Spinal cord (tissue), 10 donors: ENCODE data around the gene RECK. TPM values are rescaled to one million over a fixed set of nuclear protein-coding genes. Genes with fewer than 3 reads are reported as not detected.

ENCODE experiments used
- DNase-seq, 6 donors: peaks; one replicate each; pipeline versions ENCODE4 v3.0.0 to v3.0.0-alpha.2; 2013 to 2015; ENCODE audit warnings: low spot score in 6 of 6, low read depth in 4 of 6
- H3K27ac ChIP-seq: one replicate; pipeline ENCODE4 v1.5.1; 2013; ENCODE audit warnings: low read depth, low read length, control low read depth
- H3K27me3 ChIP-seq: one replicate; pipeline ENCODE4 v1.6.1; 2013; ENCODE audit warnings: low read length; ENCODE audit not compliant: control insufficient read depth, insufficient read depth
- H3K36me3 ChIP-seq: one replicate; pipeline ENCODE4 v1.6.1; 2013; ENCODE audit warnings: low read length; ENCODE audit not compliant: control insufficient read depth, insufficient read depth
- H3K4me1 ChIP-seq: one replicate; pipeline ENCODE4 v1.6.1; 2013; ENCODE audit warnings: low read length; ENCODE audit not compliant: control insufficient read depth, insufficient read depth
- H3K4me3 ChIP-seq: one replicate; pipeline ENCODE4 v1.5.1; 2013; ENCODE audit warnings: low read depth, low read length, control low read depth
- H3K9me3 ChIP-seq: one replicate; pipeline ENCODE4 v1.6.1; 2013; ENCODE audit warnings: low read length; ENCODE audit not compliant: control insufficient read depth, insufficient read depth
- WGBS: methylation state at CpG from one replicate; pipeline ENCODE4 v1.1.5; 2013; ENCODE audit warnings: missing lambda C conversion rate; ENCODE audit not compliant: insufficient coverage; 5-methylcytosine and 5-hydroxymethylcytosine counted together
- polyA plus RNA-seq, 2 donors: library from polyadenylated mRNA; unstranded; fragments of 120-200 nt; gene quantifications; one replicate each; pipeline ENCODE4 v1.2.1, GENCODE V29; 2013; ENCODE audit not compliant: insufficient read length in 2 of 2
- small RNA-seq: library from RNA; depleted of rRNA; stranded (forward); fragments of <200 nt; gene quantifications from one replicate; pipeline ENCODE3, GENCODE V24; 2014; ENCODE audit warnings: low replicate concordance
- total RNA-seq, 2 donors: library from RNA; depleted of rRNA in 1 of 2; stranded (reverse); fragments of 120-200 nt in 1 of 2; fragments of >200 nt in 1 of 2; gene quantifications; one replicate each; pipeline versions ENCODE4 v1.2.3 to v1.2.4, GENCODE V29; 2013 to 2014
- donor health status: healthy.

RECK gene
- total and polyA plus RNA-seq, 4 donors, result 10.9 to 19.4 (median 17.3) TPM

DNA sequence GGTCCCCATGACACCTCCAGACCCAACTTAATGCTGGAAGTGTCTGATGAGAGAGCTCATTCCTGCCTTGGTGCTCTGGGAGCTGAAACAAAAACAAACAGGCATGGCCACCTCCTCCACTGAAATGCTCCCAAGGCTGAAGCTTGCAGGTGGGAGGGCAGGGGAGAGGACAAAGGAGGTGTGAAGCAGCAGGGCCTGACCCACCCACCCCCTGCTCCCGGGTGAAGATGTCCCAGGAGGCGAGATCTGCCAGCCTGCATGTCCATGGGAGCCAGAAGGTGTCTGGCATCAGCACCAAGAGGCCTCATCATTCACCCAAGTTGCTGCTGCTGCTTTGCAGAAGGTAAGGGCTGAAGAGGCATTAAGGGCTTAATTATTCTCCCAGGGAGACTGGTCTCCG is 128.3 kb downstream of the RECK start:
- Histone ChIP-seq H3K4me1 (peaks cover 45% of the 10 kb centered on the region), H3K27me3 (no peaks in the 10 kb centered on the region), H3K4me3 (no peak overlapping the region), H3K9me3 (no peaks in the 10 kb centered on the region), H3K36me3 (no peaks in the 10 kb centered on the region), H3K27ac (peak overlapping the region; percentile 90)
- no peak for DNase-seq
- WGBS, result 43% methylated on average over 2 of the region's 3 CpGs

DNA sequence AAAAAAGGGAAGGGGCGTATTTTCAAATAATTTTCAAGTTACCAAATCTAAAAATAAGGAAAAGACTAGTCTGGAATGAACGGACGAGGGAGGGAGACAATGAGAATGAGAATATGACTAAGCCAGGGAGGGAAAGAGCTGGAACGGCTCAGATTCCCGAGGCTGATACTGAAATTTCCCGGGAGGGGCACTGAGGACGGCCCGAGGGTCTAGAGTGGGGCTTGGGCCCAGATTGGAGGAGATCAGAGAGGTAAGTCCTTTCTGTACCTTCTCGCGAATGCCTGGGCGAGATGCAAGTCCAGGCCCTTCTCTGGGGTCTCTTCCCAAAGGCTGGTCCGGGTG is 129.1 kb downstream of the RECK start:
- Histone ChIP-seq H3K36me3 (no peaks in the 10 kb centered on the region), H3K9me3 (no peaks in the 10 kb centered on the region), H3K4me3 (no peak overlapping the region), H3K27ac (no peak overlapping the region), H3K27me3 (no peaks in the 10 kb centered on the region), H3K4me1 (peaks cover 45% of the 10 kb centered on the region)
- WGBS, result 47% methylated on average over 8 of the region's 12 CpGs
- peak in 1 of 6 donors; percentile 22 for DNase-seq

DNA sequence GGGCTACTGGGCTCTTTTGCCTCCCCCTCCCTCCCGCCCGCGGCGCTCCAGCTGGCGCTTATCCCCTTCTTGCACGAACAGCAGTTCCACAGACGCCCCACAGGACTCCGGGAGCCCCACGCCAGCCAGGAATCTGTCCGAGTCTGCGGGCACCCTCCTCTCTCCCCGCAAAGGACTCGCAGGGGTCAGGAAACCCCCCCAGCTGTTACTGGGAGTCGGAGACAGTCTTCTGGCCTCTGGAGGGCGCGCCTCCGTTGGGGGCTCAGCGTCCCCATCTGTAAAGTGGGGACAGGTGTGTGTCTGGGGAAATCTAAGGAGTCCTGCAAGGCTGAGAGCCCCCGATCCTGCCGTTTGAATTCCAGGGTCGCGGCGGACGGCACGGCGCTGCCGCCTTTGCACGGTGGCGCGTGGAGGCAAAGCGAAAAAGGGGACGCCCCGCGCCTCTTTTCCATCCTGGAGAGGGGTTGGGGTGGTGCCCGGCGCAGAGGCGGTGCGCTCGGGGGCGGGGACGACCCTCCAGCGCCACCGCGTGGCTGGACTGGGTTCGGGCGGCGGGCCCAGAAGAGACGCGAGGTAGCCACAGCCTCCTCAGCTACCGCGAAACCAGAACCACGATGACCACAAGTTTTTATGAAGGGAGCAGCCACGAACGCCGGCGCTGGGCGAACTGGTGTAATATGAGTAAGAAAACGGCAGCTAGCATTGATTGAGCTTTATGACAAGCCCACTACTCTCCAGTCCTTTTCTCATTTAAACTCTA is 129.6 kb downstream of the RECK start:
- peak in 3 of 6 donors; percentile 63 to 90 (median 85) for DNase-seq
- H3K27ac ChIP-seq, result peak overlapping the region; percentile 71
- WGBS, result 3% methylated on average over 40 of the region's 58 CpGs

GRCh38 chr9:36169166-36169565 is 132.5 kb downstream of the RECK start, which contains the start of gene CCIN:
Gene CCIN, plus strand, starts transcription at chr9:36169388. Its CDS starts 115 bp downstream, at chr9:36169503.
- H3K9me3 ChIP-seq, result no peaks in the 10 kb centered on the region
- H3K27me3 ChIP-seq, result no peaks in the 10 kb centered on the region
- no peak for DNase-seq
- peaks cover 27% of the 10 kb centered on the region for H3K4me1 ChIP-seq
- no peak within 1 kb of the TSS for H3K27ac ChIP-seq
- 85% methylated on average over 6 of the region's 6 CpGs for WGBS
- no peak within 1 kb of the TSS for H3K4me3 ChIP-seq
- H3K36me3 ChIP-seq, result no peaks in the 10 kb centered on the region

More for the DNA sequence above, 129.6 kb downstream of the RECK start:
- Histone ChIP-seq H3K9me3 (no peaks in the 10 kb centered on the region), H3K36me3 (no peaks in the 10 kb centered on the region), H3K4me3 (peak overlapping the region; percentile 68), H3K27me3 (no peaks in the 10 kb centered on the region), H3K4me1 (peaks cover 45% of the 10 kb centered on the region)

DNA sequence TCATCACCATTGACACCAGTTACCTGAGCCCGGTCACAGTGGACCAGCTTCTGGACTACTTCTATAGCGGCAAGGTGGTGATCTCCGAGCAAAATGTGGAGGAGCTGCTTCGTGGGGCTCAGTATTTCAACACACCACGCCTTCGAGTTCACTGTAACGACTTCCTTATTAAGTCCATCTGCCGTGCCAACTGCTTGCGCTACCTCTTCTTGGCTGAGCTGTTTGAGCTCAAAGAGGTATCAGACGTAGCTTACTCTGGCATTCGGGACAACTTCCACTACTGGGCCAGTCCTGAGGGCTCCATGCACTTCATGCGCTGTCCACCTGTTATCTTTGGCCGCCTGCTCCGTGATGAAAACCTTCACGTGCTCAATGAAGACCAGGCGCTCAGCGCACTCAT is 133.0 kb downstream of the RECK start:
- no peak for DNase-seq
- Histone ChIP-seq H3K4me1 (peaks cover 21% of the 10 kb centered on the region), H3K27ac (no peak overlapping the region), H3K4me3 (no peak overlapping the region), H3K9me3 (no peaks in the 10 kb centered on the region), H3K27me3 (no peaks in the 10 kb centered on the region), H3K36me3 (no peaks in the 10 kb centered on the region)
- WGBS, result 95% methylated on average over 17 of the region's 17 CpGs

- Histone ChIP-seq H3K36me3 (no peaks in the 10 kb centered on the region), H3K9me3 (no peaks in the 10 kb centered on the region), H3K4me1 (peaks cover 14% of the 10 kb centered on the region), H3K27me3 (no peaks in the 10 kb centered on the region), H3K4me3 (no peak overlapping the region), H3K27ac (no peak overlapping the region)
- 94% methylated on average over 12 of the region's 13 CpGs for WGBS
- no peak for DNase-seq
Measured at GRCh38 chr9:36170531-36170930, 133.8 kb downstream of the RECK start.

DNA sequence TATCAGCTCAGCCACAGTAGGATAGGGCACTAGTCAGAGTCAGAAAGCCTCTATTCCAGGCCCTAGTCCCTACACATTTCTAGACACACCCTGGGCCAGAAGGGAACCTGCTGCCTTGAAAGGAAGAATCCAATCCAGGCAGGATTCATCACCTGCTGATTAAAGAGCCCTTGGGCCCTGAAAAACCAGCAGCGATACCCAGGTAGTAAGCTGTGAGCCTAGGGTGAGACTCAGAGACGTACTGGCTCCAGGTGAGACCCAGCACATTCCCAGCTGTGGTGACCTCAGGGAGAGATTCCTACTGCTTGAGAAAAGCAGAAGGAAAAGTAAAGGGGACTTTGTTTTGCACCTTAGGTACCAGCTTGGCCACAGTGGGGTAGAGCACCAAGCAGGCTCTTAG is 137.1 kb downstream of the RECK start:
- no peak overlapping the region for H3K27ac ChIP-seq
- H3K4me3 ChIP-seq, result no peak overlapping the region
- DNase-seq, result no peak
- no peaks in the 10 kb centered on the region for H3K9me3 ChIP-seq
- no peaks in the 10 kb centered on the region for H3K36me3 ChIP-seq
- no peaks in the 10 kb centered on the region for H3K27me3 ChIP-seq
- no peaks in the 10 kb centered on the region for H3K4me1 ChIP-seq
- WGBS, result 96% methylated on average over 2 of the region's 2 CpGs

Small RNAs within 50 kb of the gene (small RNA-seq; reads per million reads assigned to genes)
- gene RF02275, result not detected

Other genes with a start within 250 kb of the RECK start
- 10 to 100 TPM; 15.0 to 24.9 TPM for gene NPR2, start 245.3 kb upstream of the RECK start, total RNA-seq
- gene NPR2, start 245.3 kb upstream of the RECK start, polyA plus RNA-seq, result 10 to 100 TPM; 36.9 to 39.5 TPM
- gene SPAG8, start 224.7 kb upstream of the RECK start, total RNA-seq, result 10 to 100 TPM in 1 of 2 donors, 1 to 10 TPM in 1; 4.2 to 54.4 TPM
- gene SPAG8, start 224.7 kb upstream of the RECK start, polyA plus RNA-seq, result 10 to 100 TPM; 12.7 to 16.5 TPM
- 10 to 100 TPM; 16.3 to 57.5 TPM for gene HINT2, start 221.9 kb upstream of the RECK start, total RNA-seq
- gene HINT2, start 221.9 kb upstream of the RECK start, polyA plus RNA-seq, result 10 to 100 TPM; 39.4 to 43.4 TPM
- gene FAM221B, start 208.2 kb upstream of the RECK start, total RNA-seq, result under 1 TPM in 1 of 2 donors, not detected in 1; 0.06 TPM
- under 1 TPM; 0.41 to 0.73 TPM for gene FAM221B, start 208.2 kb upstream of the RECK start, polyA plus RNA-seq
- gene TMEM8B, start 207.7 kb upstream of the RECK start, total RNA-seq, result 1 to 10 TPM; 7.3 to 10.0 TPM
- 10 to 100 TPM; 58.1 to 58.8 TPM for gene TMEM8B, start 207.7 kb upstream of the RECK start, polyA plus RNA-seq
- gene OR13J1, start 166.5 kb upstream of the RECK start, total RNA-seq, result under 1 TPM in 1 of 2 donors, not detected in 1; 0.10 TPM
- gene OR13J1, start 166.5 kb upstream of the RECK start, polyA plus RNA-seq, result under 1 TPM in 1 of 2 donors, not detected in 1; 0.35 TPM
- 1 to 10 TPM in 1 of 2 donors, not detected in 1; 1.6 TPM for gene HRCT1, start 130.7 kb upstream of the RECK start, total RNA-seq
- 1 to 10 TPM in 1 of 2 donors, under 1 TPM in 1; 0.81 to 1.2 TPM for gene HRCT1, start 130.7 kb upstream of the RECK start, polyA plus RNA-seq
- gene SPAAR, start 127.4 kb upstream of the RECK start, total RNA-seq, result under 1 TPM; 0.69 to 0.77 TPM
- gene SPAAR, start 127.4 kb upstream of the RECK start, polyA plus RNA-seq, result 1 to 10 TPM; 1.6 to 1.8 TPM
- not detected for gene OR2S2, start 78.8 kb upstream of the RECK start, total RNA-seq
- not detected for gene OR2S2, start 78.8 kb upstream of the RECK start, polyA plus RNA-seq
- 10 to 100 TPM; 30.6 to 31.8 TPM for gene GLIPR2, start 99.8 kb downstream of the RECK start, total RNA-seq
- gene GLIPR2, start 99.8 kb downstream of the RECK start, polyA plus RNA-seq, result 10 to 100 TPM; 51.3 to 56.1 TPM
- under 1 TPM; 0.40 to 0.50 TPM for gene CCIN, start 132.5 kb downstream of the RECK start, total RNA-seq
- under 1 TPM; 0.35 to 0.41 TPM for gene CCIN, start 132.5 kb downstream of the RECK start, polyA plus RNA-seq
- gene CLTA, start 154.0 kb downstream of the RECK start, total RNA-seq, result 100 to 1,000 TPM; 136 to 231 TPM
- 100 to 1,000 TPM; 242 to 251 TPM for gene CLTA, start 154.0 kb downstream of the RECK start, polyA plus RNA-seq
- gene GNE, start 221.5 kb downstream of the RECK start, total RNA-seq, result 10 to 100 TPM; 25.2 to 30.7 TPM
- 10 to 100 TPM; 22.4 to 25.9 TPM for gene GNE, start 221.5 kb downstream of the RECK start, polyA plus RNA-seq